Osteoblast (primary cell): Measurements from ENCODE around the gene BEND3. TPM values are rescaled to one million over a fixed set of nuclear protein-coding genes. Genes with fewer than 3 reads are reported as not detected.
"Not testable (repeated sequence)": the region's sequence is repeated elsewhere in the genome, so short reads cannot be mapped to it uniquely, and the experiment has no call there.

Source experiments
- DNase-seq: peaks from one replicate; pipeline ENCODE4 v3.0.0; 2011; ENCODE audit warnings: low spot score, mixed read lengths; ENCODE audit not compliant: insufficient read length; ENCODE audit errors: missing footprints
- H2AFZ ChIP-seq: 2 replicates; pipeline ENCODE4 v1.6.0; 2011; ENCODE audit warnings: mild to moderate bottlenecking, low read length
- H3K27ac ChIP-seq: 2 replicates; pipeline ENCODE4 v1.5.1; 2011; ENCODE audit warnings: mild to moderate bottlenecking, low read depth, low read length, moderate library complexity
- H3K27me3 ChIP-seq: 2 replicates; pipeline ENCODE4 v1.6.0; 2012; ENCODE audit warnings: mild to moderate bottlenecking, control low read depth, inconsistent platforms, low read length, moderate library complexity; ENCODE audit not compliant: insufficient read depth
- H3K36me3 ChIP-seq: 2 replicates; pipeline ENCODE4 v1.5.1; 2011; ENCODE audit warnings: mild to moderate bottlenecking, low read length, control low read depth, moderate library complexity; ENCODE audit not compliant: insufficient read depth
- H3K4me1 ChIP-seq: 2 replicates; pipeline ENCODE4 v1.5.1; 2011; ENCODE audit warnings: mild to moderate bottlenecking, low read length, control low read depth, moderate library complexity; ENCODE audit not compliant: insufficient read depth
- H3K4me2 ChIP-seq: 2 replicates; pipeline ENCODE4 v1.6.0; 2011; ENCODE audit warnings: mild to moderate bottlenecking, low read length; ENCODE audit not compliant: insufficient read depth
- H3K4me3 ChIP-seq: fragments of 200-600 bp; sonication (generic); 3 replicates; pipeline ENCODE4 v1.5.1; 2012; ENCODE audit warnings: mild to moderate bottlenecking, low read length, inconsistent platforms; ENCODE audit not compliant: insufficient read depth
- H3K79me2 ChIP-seq: 2 replicates; pipeline ENCODE4 v1.6.0; 2012; ENCODE audit warnings: mild to moderate bottlenecking, low read length, control low read depth, inconsistent platforms; ENCODE audit not compliant: insufficient read depth
- H3K9me3 ChIP-seq: 2 replicates; pipeline ENCODE4 v1.5.1; 2011; ENCODE audit warnings: low read depth, low read length, control low read depth
- H4K20me1 ChIP-seq: 2 replicates; pipeline ENCODE4 v1.6.0; 2012; ENCODE audit warnings: mild to moderate bottlenecking, low read length, control low read depth; ENCODE audit not compliant: insufficient read depth
- CTCF ChIP-seq: IDR thresholded peaks from 2 replicates; pipeline ENCODE4 v1.5.1; 2011; ENCODE audit warnings: mild to moderate bottlenecking, low read depth, low read length, moderate library complexity; ENCODE audit errors: extremely low read depth
- total RNA-seq: library from RNA; depleted of rRNA; stranded (reverse); fragments of >200 nt; gene quantifications from 2 replicates; pipeline ENCODE4 v1.2.3, GENCODE V29; 2012

The BEND3 gene
- total RNA-seq, 1 donor: 3.6 TPM

GRCh38 chr6:107098436-107099307, 16.6 kb downstream of the BEND3 start:
- Histone ChIP-seq H3K27me3 (no peaks in the 10 kb centered on the region), H3K79me2 (no peaks in the 10 kb centered on the region), H4K20me1 (no peaks in the 10 kb centered on the region), H3K36me3 (no peaks in the 10 kb centered on the region), H3K4me3 (no peak overlapping the region), H3K4me1 (no peaks in the 10 kb centered on the region), H3K27ac (no peak overlapping the region), H3K9me3 (no peaks in the 10 kb centered on the region), H3K4me2 (no peak overlapping the region), H2AFZ (no peak overlapping the region)
- TF ChIP-seq CTCF: no peak
- DNase-seq: no peak

DNA sequence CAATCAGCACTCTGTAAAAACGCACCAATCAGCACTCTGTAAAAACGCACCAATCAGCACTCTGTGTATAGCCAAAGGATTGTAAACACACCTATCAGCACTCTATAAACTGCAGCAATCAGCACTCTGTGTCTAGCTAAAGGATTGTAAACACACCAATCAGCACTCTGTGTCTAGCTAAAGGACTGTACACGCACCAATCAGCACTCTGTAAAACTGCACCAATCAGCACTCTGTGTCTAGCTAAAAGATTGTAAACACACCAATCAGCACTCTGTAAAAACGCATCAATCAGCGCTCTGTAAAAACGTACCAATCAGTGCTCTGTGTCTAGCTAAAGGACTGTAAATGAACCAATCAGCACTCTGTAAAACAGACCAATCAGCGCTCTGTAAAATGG, 30.9 kb downstream of the BEND3 start:
- H3K27ac ChIP-seq, H2AFZ ChIP-seq, H3K4me1 ChIP-seq, H3K36me3 ChIP-seq, H3K4me3 ChIP-seq, H3K79me2 ChIP-seq, H3K9me3 ChIP-seq, H3K4me2 ChIP-seq, H3K27me3 ChIP-seq, H4K20me1 ChIP-seq, DNase-seq: not testable (repeated sequence)

- Histone ChIP-seq H4K20me1 (no peaks in the 10 kb centered on the region), H3K36me3 (no peaks in the 10 kb centered on the region), H3K27ac (no peak overlapping the region), H3K4me3 (no peak overlapping the region), H2AFZ (no peak overlapping the region), H3K4me2 (no peak overlapping the region), H3K9me3 (no peaks in the 10 kb centered on the region), H3K79me2 (no peaks in the 10 kb centered on the region), H3K4me1 (no peaks in the 10 kb centered on the region), H3K27me3 (no peaks in the 10 kb centered on the region)
- no peak for DNase-seq
- no peak for TF ChIP-seq CTCF
Observed at GRCh38 chr6:107083921-107084320, 31.4 kb downstream of the BEND3 start.

GRCh38 chr6:107083047-107083768, 32.1 kb downstream of the BEND3 start:
- Histone ChIP-seq H2AFZ (no peak overlapping the region), H3K9me3 (no peaks in the 10 kb centered on the region), H3K36me3 (no peaks in the 10 kb centered on the region), H3K79me2 (no peaks in the 10 kb centered on the region), H3K27me3 (no peaks in the 10 kb centered on the region), H3K27ac (no peak overlapping the region), H4K20me1 (no peaks in the 10 kb centered on the region), H3K4me2 (no peak overlapping the region), H3K4me1 (no peaks in the 10 kb centered on the region), H3K4me3 (no peak overlapping the region)
- no peak for DNase-seq
- TF ChIP-seq CTCF: no peak
